Hippocampal formation (tissue), 2 donors: ENCODE results near the gene ARNT2.
A peak's percentile ranks its signal among the peaks of the same experiment; 100 is the strongest.

ENCODE experiments used
- DNase-seq, 2 donors: peaks; one replicate each; lab custom pipeline; 2025; lab: John Stamatoyannopoulos, UW

Gene ARNT2

GRCh38 chr15:80465626-80466005 lies 61.4 kb downstream of the ARNT2 start:
- no peak for DNase-seq

- no peak for DNase-seq
These were observed 62.4 kb downstream of the ARNT2 start for GRCh38 chr15:80466543-80466942.

GRCh38 chr15:80467311-80467714 lies 63.1 kb downstream of the ARNT2 start:
- DNase-seq, result no peak

- no peak for DNase-seq
These were observed 64.6 kb downstream of the ARNT2 start for GRCh38 chr15:80468796-80469195.

- no peak for DNase-seq
These were observed 67.7 kb downstream of the ARNT2 start for GRCh38 chr15:80471881-80472280.

- DNase-seq, result peak in 1 of 2 donors; percentile 41
These were observed 69.4 kb downstream of the ARNT2 start for GRCh38 chr15:80473286-80474223.

GRCh38 chr15:80474224-80475215 lies 70.3 kb downstream of the ARNT2 start:
- DNase-seq, result no peak

GRCh38 chr15:80475572-80475971 lies 71.4 kb downstream of the ARNT2 start:
- no peak for DNase-seq

GRCh38 chr15:80476036-80476435 lies 71.9 kb downstream of the ARNT2 start:
- no peak for DNase-seq

- DNase-seq, result no peak
These were observed 73.9 kb downstream of the ARNT2 start for GRCh38 chr15:80478075-80478474.

- DNase-seq, result no peak
These were observed 75.0 kb downstream of the ARNT2 start for GRCh38 chr15:80479191-80479590.

- no peak for DNase-seq
These were observed 76.1 kb downstream of the ARNT2 start for GRCh38 chr15:80480171-80480811.

GRCh38 chr15:80480909-80481308 lies 76.7 kb downstream of the ARNT2 start:
- DNase-seq, result no peak

GRCh38 chr15:80482696-80483095 lies 78.5 kb downstream of the ARNT2 start:
- DNase-seq, result no peak

GRCh38 chr15:80483725-80484161 lies 79.6 kb downstream of the ARNT2 start:
- DNase-seq, result no peak

GRCh38 chr15:80484333-80484864 lies 80.2 kb downstream of the ARNT2 start:
- DNase-seq, result no peak

GRCh38 chr15:80485370-80486164 lies 81.4 kb downstream of the ARNT2 start:
- no peak for DNase-seq

GRCh38 chr15:80487839-80488390 lies 83.7 kb downstream of the ARNT2 start:
- DNase-seq, result no peak

- no peak for DNase-seq
These were observed 84.9 kb downstream of the ARNT2 start for GRCh38 chr15:80489030-80489594.

- DNase-seq, result no peak
These were observed 86.3 kb downstream of the ARNT2 start for GRCh38 chr15:80490431-80490990.
